ENCODE results near the gene CASKIN1.
A peak's percentile ranks its signal among the peaks of the same experiment; 100 is the strongest.
"Not testable (repeated sequence)": the region's sequence is repeated elsewhere in the genome, so short reads cannot be mapped to it uniquely, and the experiment has no call there.

Gene CASKIN1

GRCh38 chr16:2155091-2155950 is 41.1 kb downstream of the CASKIN1 start, which contains the start of gene TRAF7:
Gene TRAF7, plus strand, starts transcription at chr16:2155782. Its CDS starts 8,139 bp downstream, at chr16:2163921.
- DNase-seq, result peak; percentile 100

DNA sequence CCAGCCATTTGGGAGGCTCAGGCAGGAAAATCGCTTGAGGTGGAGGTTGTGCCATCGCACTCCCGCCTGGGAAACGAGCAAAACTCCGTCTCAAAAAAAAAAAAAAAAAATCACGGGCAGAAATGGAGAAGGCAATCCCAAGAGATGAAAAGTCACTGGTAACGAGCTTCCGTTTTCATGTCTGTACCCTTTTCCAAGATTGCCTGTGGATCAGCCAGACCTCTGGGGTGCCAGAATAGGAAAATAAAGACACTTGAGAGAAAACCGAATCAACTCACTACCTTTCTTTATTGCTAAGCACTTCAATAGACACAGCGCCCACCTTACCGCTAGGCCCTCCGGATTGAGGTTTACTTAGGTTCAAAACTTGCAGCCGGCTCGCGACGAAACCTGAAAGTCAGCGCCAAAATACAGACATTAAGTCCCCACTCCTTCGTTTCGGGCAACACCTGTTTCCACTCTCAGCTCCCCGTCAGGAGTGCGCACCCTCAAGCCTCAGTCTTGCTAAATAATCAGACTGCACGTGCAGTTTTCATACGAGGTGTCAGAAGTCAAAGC is 41.8 kb downstream of the CASKIN1 start:
- no peak for DNase-seq

GRCh38 chr16:2152695-2153506 is 43.5 kb downstream of the CASKIN1 start:
- DNase-seq, result peak; percentile 17

- DNase-seq, result no peak
Observed at GRCh38 chr16:2151188-2152091, 45.0 kb downstream of the CASKIN1 start.

- DNase-seq, result peak; percentile 31
Observed at GRCh38 chr16:2150418-2151187, 45.8 kb downstream of the CASKIN1 start.

- DNase-seq, result no peak
Observed at GRCh38 chr16:2149630-2150417, 46.6 kb downstream of the CASKIN1 start.

DNA sequence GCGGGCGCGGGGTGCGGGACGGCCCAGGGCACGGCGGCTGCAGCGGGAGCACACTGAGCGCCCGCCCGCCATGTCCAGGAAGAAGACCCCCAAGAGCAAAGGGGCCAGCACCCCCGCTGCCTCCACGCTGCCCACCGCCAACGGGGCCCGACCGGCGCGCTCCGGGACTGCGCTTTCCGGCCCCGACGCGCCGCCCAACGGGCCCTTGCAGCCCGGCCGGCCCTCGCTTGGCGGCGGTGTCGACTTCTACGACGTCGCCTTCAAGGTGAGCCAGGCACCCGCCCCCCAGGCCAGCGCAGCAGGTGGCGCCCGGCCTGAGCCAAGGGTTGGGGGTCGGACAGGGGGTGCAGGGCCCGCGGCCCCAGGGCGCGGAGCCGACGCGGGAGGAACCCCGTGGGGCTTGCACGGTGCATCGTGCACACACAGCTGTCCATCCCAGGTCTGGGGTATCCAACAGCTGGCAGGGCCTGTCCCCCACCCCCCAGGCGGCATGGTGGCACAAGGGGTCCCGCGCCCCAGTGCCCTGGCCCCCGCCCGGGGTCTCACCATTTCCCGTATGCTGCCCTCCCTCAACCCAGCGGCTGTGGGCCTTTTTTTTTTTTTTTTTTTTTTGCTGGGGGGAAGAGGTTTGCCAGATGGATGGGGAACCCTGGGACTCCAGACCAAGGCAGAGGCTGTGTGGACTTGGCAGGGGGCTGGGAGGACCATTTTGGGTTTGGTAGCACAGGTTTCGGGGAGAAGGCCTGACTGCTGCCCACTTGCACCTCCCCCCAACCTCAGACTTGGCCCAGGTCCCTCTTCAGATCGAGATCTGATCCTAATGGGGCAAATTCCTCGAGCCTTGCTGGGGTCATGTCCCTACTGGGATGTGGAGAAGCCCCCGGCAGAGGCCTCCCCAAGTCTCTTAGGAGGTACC is 47.4 kb downstream of the CASKIN1 start:
- no peak for DNase-seq

- peak; percentile 35 for DNase-seq
Observed at GRCh38 chr16:2147981-2148671, 48.3 kb downstream of the CASKIN1 start, which contains the start of gene RAB26. Gene RAB26, plus strand, starts transcription at chr16:2148625. Its CDS starts 159 bp downstream, at chr16:2148784.

DNA sequence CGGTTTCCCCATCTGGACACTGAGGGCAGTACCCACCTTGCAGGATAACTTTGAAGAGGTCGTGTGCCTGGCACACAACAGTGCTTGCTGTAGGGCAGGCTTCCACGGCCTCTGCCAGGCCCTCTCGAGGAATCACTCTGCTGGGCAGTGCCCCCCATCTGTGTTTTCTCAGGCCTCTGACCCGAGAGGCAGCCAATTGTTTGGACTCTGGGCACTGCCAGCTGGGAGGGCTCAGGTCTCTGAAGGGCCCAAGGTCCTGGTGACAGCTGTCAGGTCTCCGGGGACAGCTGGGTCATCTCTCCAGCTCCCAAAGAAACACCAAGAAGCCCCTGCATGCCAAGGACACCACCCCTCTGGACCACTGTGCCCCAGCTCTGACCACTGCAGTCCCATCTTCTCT is 49.0 kb downstream of the CASKIN1 start:
- DNase-seq, result no peak

- no peak for DNase-seq
Observed at GRCh38 chr16:2145843-2146242, 50.6 kb downstream of the CASKIN1 start.

GRCh38 chr16:2143878-2144485 is 52.4 kb downstream of the CASKIN1 start:
- no peak for DNase-seq

- no peak for DNase-seq
Observed at GRCh38 chr16:2142942-2143877, 53.2 kb downstream of the CASKIN1 start.

GRCh38 chr16:2135770-2136490 is 60.5 kb downstream of the CASKIN1 start, which contains the start of gene PKD1:
Gene PKD1, minus strand, starts transcription at chr16:2135898. Its CDS starts 209 bp downstream, at chr16:2135689.
- DNase-seq, result peak; percentile 92

GRCh38 chr16:2135071-2135470 is 61.3 kb downstream of the CASKIN1 start:
- DNase-seq, result not testable (repeated sequence)

GRCh38 chr16:2133797-2134196 is 62.6 kb downstream of the CASKIN1 start:
- not testable (repeated sequence) for DNase-seq

DNA sequence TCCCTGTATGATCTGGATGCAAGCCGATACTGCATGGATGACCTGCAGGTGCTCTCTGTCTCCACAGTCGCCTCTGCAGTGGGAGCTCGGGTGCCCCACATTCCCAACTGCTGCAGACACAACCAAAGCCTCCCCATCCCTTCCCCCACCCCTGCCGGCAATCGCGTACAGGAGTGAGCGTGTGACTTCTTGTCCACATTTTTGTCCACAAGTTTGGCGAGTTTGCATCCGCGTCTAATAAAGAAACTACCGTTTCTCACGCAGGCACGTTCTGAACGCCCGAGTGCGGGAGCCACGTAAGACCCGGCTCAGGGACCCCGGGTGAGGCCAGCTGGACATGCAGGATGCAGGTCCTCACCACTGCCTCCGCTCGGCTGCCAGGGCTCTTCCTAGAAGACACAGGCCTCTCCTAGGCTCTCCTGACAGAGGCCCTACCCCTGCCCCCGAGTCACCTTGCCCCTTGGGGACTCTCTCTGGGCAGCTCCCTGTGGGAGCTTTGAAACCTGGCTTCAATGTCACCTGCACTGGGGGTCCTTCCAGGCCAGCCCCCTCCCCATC is 66.4 kb downstream of the CASKIN1 start:
- not testable (repeated sequence) for DNase-seq
